ENCODE measurements around the gene CXCL1.

The CXCL1 gene

GRCh38 chr4:73842696-73843095 lies 26.5 kb upstream of the CXCL1 start:
- no peak for DNase-seq (ENCODE audit: low read depth)
- TF ChIP-seq CTCF (conservative IDR thresholded peaks at IDR 0.05; ENCODE audit: low read depth, low read length), result no peak
- no peak overlapping the region for H3K4me3 ChIP-seq (ENCODE audit: low read depth, low read length)

GRCh38 chr4:73843369-73843768 lies 25.8 kb upstream of the CXCL1 start:
- no peak overlapping the region for H3K4me3 ChIP-seq (ENCODE audit: low read depth, low read length)
- peak; percentile 31 for DNase-seq (ENCODE audit: low read depth)
- TF ChIP-seq CTCF (conservative IDR thresholded peaks at IDR 0.05; ENCODE audit: low read depth, low read length), result no peak

GRCh38 chr4:73844345-73844744 lies 24.8 kb upstream of the CXCL1 start:
- no peak for TF ChIP-seq CTCF (conservative IDR thresholded peaks at IDR 0.05; ENCODE audit: low read depth, low read length)
- DNase-seq (ENCODE audit: low read depth), result peak; percentile 76
- H3K4me3 ChIP-seq (ENCODE audit: low read depth, low read length), result no peak overlapping the region

- H3K4me3 ChIP-seq (ENCODE audit: low read depth, low read length), result no peak overlapping the region
- no peak for TF ChIP-seq CTCF (conservative IDR thresholded peaks at IDR 0.05; ENCODE audit: low read depth, low read length)
- DNase-seq (ENCODE audit: low read depth), result peak; percentile 40
These were observed 24.4 kb upstream of the CXCL1 start for GRCh38 chr4:73844806-73845205.

- no peak overlapping the region for H3K4me3 ChIP-seq (ENCODE audit: low read depth, low read length)
- no peak for DNase-seq (ENCODE audit: low read depth)
- TF ChIP-seq CTCF (conservative IDR thresholded peaks at IDR 0.05; ENCODE audit: low read depth, low read length), result no peak
These were observed 21.5 kb upstream of the CXCL1 start for GRCh38 chr4:73847526-73848182.

GRCh38 chr4:73848183-73848777 lies 20.9 kb upstream of the CXCL1 start:
- no peak for TF ChIP-seq CTCF (conservative IDR thresholded peaks at IDR 0.05; ENCODE audit: low read depth, low read length)

More at GRCh38 chr4:73848183-73848777, 20.9 kb upstream of the CXCL1 start:
- H3K4me3 ChIP-seq (ENCODE audit: low read depth, low read length), result no peak overlapping the region
- DNase-seq (ENCODE audit: low read depth), result no peak
